ENCODE measurements around the gene CCNO.

CCNO gene

GRCh38 chr5:55205001-55205400 is 28.4 kb downstream of the CCNO start:
- no peak for TF ChIP-seq ZNF274 (IDR thresholded peaks at IDR 0.05; ENCODE audit: low read depth, low read length)

GRCh38 chr5:55191165-55191564 is 42.2 kb downstream of the CCNO start:
- TF ChIP-seq ZNF274 (IDR thresholded peaks at IDR 0.05; ENCODE audit: low read depth, low read length) = no peak

More at GRCh38 chr5:55205001-55205400, 28.4 kb downstream of the CCNO start:
- H3K4me3 ChIP-seq (ENCODE audit: low read length) = no peak overlapping the region

GRCh38 chr5:55188656-55189540 is 44.5 kb downstream of the CCNO start:
- no peak for TF ChIP-seq ZNF274 (IDR thresholded peaks at IDR 0.05; ENCODE audit: low read depth, low read length)
- no peak overlapping the region for H3K4me3 ChIP-seq (ENCODE audit: low read length)

More at GRCh38 chr5:55191165-55191564, 42.2 kb downstream of the CCNO start:
- H3K4me3 ChIP-seq (ENCODE audit: low read length) = no peak overlapping the region

- H3K4me3 ChIP-seq (ENCODE audit: low read length) = no peak overlapping the region
- TF ChIP-seq ZNF274 (IDR thresholded peaks at IDR 0.05; ENCODE audit: low read depth, low read length) = no peak
Observed at GRCh38 chr5:55187370-55187769, 46.0 kb downstream of the CCNO start.

Data from GM08714 (cell line).